Measurements from ENCODE around the gene ZEB1. TPM values are rescaled to one million over a fixed set of nuclear protein-coding genes. Genes with fewer than 3 reads are reported as not detected.

ZEB1 gene
- total RNA-seq, 2 donors from 2014 or later, result 0.84 TPM

- Mint-ChIP-seq H3K27me3 (ENCODE audit: insufficient read depth) (no peaks in the 10 kb centered on the region), H3K27ac (no peak overlapping the region), H3K4me1 (no peaks in the 10 kb centered on the region), H3K36me3 (ENCODE audit: low read depth) (no peaks in the 10 kb centered on the region), H3K9me3 (no peaks in the 10 kb centered on the region), H3K4me3 (no peak overlapping the region)
- Histone ChIP-seq H3K27me3 (ENCODE audit: control insufficient read depth, insufficient read depth, low read length, poor library complexity, severe bottlenecking) (no peaks in the 10 kb centered on the region), H3K9ac (ENCODE audit: extremely low read depth, low read length, poor library complexity, severe bottlenecking) (no peak overlapping the region), H3K9me3 (ENCODE audit: control insufficient read depth, low read length) (no peaks in the 10 kb centered on the region), H3K4me3 (ENCODE audit: low read length) (no peak overlapping the region), H3K27ac (ENCODE audit: low read depth, low read length) (no peak overlapping the region), H3K36me3 (ENCODE audit: control insufficient read depth, insufficient read depth, low read length) (no peaks in the 10 kb centered on the region), H3K4me1 (ENCODE audit: control insufficient read depth, insufficient read depth, low read length) (no peaks in the 10 kb centered on the region)
- 73 to 77% methylated on average over 2 to 3 of the region's 3 CpGs for WGBS, 2 experiments (ENCODE audit: insufficient coverage in 1 of 2, insufficient read length in 1 of 2)
- no peak for DNase-seq
- no peak for TF ChIP-seq CTCF (conservative IDR thresholded peaks at IDR 0.05)
These were observed 76.7 kb downstream of the ZEB1 start for GRCh38 chr10:31395695-31396094.

GRCh38 chr10:31396376-31396775 lies 77.4 kb downstream of the ZEB1 start:
- no peak for TF ChIP-seq CTCF (conservative IDR thresholded peaks at IDR 0.05)
- no peaks in the 10 kb centered on the region for H3K4me1 ChIP-seq (ENCODE audit: control insufficient read depth, insufficient read depth, low read length)
- no peaks in the 10 kb centered on the region for H3K4me1 Mint-ChIP-seq
- no peaks in the 10 kb centered on the region for H3K9me3 Mint-ChIP-seq
- no peak overlapping the region for H3K4me3 ChIP-seq (ENCODE audit: low read length)
- no peak overlapping the region for H3K9ac ChIP-seq (ENCODE audit: extremely low read depth, low read length, poor library complexity, severe bottlenecking)
- no peak overlapping the region for H3K27ac Mint-ChIP-seq
- DNase-seq, result no peak
- H3K27me3 ChIP-seq (ENCODE audit: control insufficient read depth, insufficient read depth, low read length, poor library complexity, severe bottlenecking), result no peaks in the 10 kb centered on the region
- H3K27ac ChIP-seq (ENCODE audit: low read depth, low read length), result no peak overlapping the region
- H3K4me3 Mint-ChIP-seq, result no peak overlapping the region
- no peaks in the 10 kb centered on the region for H3K9me3 ChIP-seq (ENCODE audit: control insufficient read depth, low read length)
- no peaks in the 10 kb centered on the region for H3K27me3 Mint-ChIP-seq (ENCODE audit: insufficient read depth)
- no peaks in the 10 kb centered on the region for H3K36me3 Mint-ChIP-seq (ENCODE audit: low read depth)
- H3K36me3 ChIP-seq (ENCODE audit: control insufficient read depth, insufficient read depth, low read length), result no peaks in the 10 kb centered on the region

- H3K27me3 Mint-ChIP-seq (ENCODE audit: insufficient read depth), result no peaks in the 10 kb centered on the region
These were observed 78.8 kb downstream of the ZEB1 start for GRCh38 chr10:31397852-31398251.

More at GRCh38 chr10:31397852-31398251, 78.8 kb downstream of the ZEB1 start:
- Histone ChIP-seq H3K4me1 (ENCODE audit: control insufficient read depth, insufficient read depth, low read length) (no peaks in the 10 kb centered on the region), H3K4me3 (ENCODE audit: low read length) (no peak overlapping the region), H3K27me3 (ENCODE audit: control insufficient read depth, insufficient read depth, low read length, poor library complexity, severe bottlenecking) (no peaks in the 10 kb centered on the region), H3K9ac (ENCODE audit: extremely low read depth, low read length, poor library complexity, severe bottlenecking) (no peak overlapping the region), H3K27ac (ENCODE audit: low read depth, low read length) (no peak overlapping the region), H3K9me3 (ENCODE audit: control insufficient read depth, low read length) (no peaks in the 10 kb centered on the region), H3K36me3 (ENCODE audit: control insufficient read depth, insufficient read depth, low read length) (no peaks in the 10 kb centered on the region)
- no peak for DNase-seq
- no peak for TF ChIP-seq CTCF (conservative IDR thresholded peaks at IDR 0.05)
- WGBS, 2 experiments (ENCODE audit: insufficient coverage in 1 of 2, insufficient read length in 1 of 2), result 100% methylated on average over 1 of the region's 1 CpG; no CpG with 5 or more reads in 1 of the 2 experiments
- no peak overlapping the region for H3K4me3 Mint-ChIP-seq
- H3K9me3 Mint-ChIP-seq, result no peaks in the 10 kb centered on the region
- peaks cover 2% of the 10 kb centered on the region for H3K4me1 Mint-ChIP-seq
- H3K36me3 Mint-ChIP-seq (ENCODE audit: low read depth), result no peaks in the 10 kb centered on the region
- no peak overlapping the region for H3K27ac Mint-ChIP-seq

Data from endodermal cell (in vitro differentiated cells).